HUDEP-2 (cell line): ENCODE data around the gene KCNH1.

Source experiments
- DNase-seq, 76 experiments: peaks; one replicate each; lab custom pipeline; 2025; ENCODE audit not compliant: unreplicated experiment in 76 of 76; lab: John Stamatoyannopoulos, UW

KCNH1 gene

DNA sequence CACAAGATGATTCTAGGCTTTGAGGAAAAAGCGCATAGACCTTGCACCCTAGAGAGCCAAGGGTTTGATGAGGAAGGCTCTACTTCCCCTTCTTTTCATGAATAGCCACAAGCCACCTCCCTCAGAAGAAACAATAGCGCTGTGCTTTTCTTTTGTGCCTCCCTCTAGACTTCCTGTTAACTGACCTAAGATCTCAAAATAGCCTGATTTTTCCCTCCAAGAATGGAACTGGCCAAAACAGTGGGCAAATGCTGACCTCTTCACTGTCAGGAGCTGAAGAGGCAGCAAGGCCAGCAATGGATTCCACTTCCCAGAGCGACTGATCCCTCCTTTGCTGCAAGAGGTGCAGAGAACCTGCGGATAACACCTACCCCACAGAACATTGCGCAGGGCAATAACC, 362.8 kb downstream of the KCNH1 start:
- DNase-seq = no peak

DNA sequence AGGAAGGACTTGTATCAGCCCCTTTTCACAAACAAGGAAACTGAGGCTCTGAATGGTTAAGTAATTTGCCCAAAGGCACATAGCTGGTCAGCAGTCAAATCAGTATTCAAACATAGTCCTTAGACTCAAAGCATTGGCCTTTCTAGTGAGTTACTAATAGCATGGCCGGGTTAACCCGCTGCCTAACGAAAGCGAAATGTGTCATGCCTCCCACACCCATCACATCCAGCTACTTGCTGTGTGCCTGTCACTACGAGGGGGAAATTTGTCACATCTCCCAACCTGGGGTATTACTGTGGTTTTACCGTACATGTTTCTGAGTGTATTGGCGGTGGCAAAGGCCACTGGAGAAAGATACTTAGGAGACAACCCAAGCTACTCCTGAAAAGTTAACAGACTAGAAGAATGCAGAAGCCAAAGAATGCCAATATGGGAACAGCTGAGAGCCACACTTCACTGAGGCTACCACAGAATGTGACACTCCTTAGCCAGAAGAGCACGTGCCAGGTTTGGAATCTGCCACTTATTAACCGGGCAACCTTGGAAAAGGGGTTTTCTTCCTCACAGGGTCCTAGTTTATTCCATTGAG, 363.5 kb downstream of the KCNH1 start:
- no peak for DNase-seq

DNA sequence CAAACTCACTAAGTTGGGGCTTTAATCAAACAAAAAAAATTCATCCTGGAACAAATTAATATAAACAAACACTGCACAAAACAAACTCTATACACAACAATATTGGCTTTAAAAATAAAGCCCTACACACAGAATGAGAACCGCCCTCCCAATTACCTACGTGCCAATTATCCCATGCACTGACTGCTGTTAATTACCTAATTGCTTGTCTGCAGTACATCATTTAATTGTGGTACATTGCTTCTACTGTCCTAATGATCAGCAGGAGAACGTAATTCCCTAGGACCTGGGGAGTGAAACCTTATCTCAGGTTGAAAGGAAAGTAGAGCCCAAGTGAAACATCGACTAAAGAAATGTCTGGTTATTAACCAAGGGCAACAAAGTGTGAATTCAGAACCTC, 364.5 kb downstream of the KCNH1 start:
- no peak for DNase-seq

DNA sequence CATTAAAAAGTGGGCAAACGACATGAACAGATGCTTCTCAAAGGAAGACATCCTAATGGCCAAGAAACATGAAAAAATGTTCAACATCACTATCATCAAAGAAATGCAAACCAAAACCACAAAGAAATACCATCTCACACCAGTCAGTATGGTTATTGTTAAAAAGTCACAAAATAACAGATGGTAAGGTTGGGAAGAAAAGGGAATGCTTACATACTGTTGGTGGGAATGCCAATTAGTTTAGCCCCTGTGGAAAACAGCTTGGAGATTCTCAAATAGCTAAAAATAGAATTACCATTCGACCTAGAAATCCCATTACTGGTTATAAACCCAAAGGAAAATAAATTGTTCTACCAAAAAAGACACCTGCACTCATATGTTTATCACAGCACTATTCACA, 369.4 kb downstream of the KCNH1 start:
- DNase-seq = no peak

DNA sequence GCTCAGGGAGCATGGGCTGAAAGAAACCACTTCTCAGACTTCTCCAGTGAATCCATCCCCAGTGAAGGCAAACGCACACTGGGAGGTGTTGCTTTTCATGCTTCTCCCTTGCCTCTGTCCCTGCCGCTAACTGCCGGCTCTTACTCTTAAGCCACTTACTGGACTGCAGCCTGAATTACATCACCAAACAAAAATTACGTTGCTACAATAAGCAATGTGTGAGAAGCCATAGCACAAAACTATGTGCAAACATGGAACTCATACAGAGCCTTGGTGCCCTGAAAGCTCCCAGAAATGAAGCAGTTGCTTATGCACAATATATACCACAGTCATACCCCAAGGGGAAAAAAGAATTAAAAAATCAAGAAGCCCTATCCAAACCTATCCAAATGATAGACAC, 375.2 kb downstream of the KCNH1 start:
- DNase-seq = no peak

DNA sequence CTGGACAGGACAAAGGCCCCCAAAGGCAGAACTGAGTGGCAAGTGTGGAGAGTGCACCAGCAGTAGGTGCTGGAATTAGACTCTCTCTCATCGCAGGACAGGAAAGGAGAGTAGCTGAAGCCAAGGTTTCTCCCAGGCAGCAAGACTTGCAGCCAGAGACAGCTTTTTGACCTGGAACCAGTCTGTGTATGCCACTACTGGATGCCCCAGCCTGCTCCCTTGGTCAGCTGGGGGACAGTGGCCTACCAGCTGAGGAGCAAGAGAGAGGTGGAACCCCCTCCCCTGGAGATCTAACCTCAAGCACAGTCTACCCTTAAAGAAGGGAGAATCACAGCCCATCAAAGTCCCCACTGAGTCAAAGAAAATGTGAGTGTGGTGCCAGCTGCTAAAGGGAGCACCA, 375.7 kb downstream of the KCNH1 start:
- DNase-seq = no peak

DNA sequence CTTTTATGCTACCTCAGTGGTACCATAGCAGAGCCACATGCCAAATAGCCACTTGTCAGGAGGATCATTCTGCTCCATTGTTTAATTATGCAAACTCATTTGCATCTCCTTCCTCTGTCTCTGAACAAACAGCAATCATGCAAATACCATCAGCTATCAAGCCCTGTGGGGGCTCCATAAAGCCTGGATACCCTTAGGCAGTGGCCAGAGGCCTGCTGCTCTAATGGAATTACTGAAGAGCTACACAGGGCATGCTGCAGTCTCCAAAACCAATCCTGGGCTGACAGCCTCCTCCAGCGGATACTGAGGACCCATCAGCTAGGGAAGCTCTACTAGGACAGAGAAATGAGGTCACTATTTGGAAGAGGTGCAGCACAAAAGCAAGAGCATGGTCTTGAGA, 376.3 kb downstream of the KCNH1 start:
- no peak for DNase-seq

DNA sequence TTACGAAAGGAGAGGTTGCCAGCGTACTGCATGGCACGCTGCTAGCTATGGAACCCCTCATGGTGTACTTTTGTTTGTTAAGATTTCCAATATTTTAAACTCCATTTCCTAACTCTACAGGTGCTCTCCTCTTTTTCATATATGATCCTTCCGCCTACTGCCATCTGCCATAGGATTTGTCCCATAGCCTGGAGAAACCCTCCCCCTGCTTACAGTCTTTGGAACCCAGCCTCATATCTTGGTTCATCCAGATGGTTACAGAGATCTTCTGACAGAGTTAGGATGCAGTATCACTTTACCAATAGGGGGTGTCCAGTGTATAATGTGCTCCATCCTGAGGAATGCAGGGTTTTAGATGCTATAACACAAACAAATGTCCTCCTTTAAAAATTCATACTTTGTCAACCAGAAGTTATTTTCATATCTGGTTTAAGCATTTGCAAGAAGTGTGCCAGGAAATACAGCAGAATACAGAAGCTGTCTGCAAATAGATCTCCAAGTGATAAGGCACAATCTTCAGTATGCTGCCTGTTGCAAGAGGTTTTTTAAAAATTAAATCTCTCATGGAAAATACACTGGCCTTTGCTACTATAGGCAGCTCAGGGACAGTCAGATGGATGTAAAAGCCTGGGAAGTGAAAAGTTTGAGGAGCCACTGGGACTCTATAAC, 377.8 kb downstream of the KCNH1 start:
- DNase-seq = no peak

DNA sequence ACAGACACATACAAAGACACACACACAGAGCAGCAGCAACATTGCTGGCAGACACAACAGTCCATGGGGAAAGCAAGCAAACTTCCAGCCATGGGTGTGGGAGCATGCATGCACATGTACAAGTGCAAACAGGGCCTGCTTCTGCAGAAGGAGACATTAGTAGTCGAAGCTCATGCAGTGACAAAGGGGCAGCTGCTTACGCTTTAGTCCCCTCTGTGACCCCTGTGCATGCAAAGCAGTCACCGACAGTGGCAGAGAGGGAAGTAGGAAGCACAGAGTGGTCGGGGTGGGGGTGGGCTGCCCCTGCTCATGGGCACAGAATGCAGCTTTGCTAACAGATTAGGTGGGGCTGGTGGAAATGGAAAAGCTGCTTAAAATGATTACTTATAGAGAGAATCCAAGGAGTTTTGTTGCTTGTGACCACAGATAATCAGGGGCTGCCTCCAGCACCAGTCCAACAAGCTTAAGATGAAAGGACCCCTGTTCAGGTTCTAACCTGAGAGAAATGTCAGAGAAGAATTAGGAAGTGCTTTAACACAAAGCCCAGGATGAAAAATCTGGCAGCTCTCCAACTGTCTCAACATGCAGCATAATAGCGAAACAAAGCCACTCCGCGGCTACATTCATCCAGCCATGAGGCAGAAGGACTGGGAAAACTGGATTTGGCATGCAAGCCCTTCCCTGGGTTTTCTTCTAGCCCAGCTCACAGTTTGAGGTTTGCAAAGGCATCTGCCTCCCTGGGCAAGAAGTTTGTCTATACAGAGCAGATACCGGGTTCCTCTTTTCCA, 378.9 kb downstream of the KCNH1 start:
- no peak for DNase-seq

DNA sequence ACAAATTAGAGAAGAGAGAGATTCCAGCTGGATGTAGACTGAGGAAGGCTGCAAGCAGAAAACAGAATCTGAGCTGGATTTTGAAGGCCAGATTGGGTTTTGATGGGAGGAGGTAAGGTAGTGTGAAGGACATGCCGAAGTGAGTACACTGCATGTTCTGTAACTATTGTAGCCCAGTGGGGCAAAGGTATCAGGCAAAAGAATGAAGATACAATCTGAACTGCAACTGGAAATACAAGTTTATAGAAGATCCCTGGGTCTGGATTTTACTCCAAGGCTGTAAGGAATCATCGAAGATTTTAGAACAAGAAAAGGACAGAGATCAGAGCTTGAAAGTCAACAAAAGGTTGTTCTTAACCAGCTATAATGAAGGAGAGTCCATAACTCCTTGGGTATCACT, 382.0 kb downstream of the KCNH1 start:
- DNase-seq = no peak

DNA sequence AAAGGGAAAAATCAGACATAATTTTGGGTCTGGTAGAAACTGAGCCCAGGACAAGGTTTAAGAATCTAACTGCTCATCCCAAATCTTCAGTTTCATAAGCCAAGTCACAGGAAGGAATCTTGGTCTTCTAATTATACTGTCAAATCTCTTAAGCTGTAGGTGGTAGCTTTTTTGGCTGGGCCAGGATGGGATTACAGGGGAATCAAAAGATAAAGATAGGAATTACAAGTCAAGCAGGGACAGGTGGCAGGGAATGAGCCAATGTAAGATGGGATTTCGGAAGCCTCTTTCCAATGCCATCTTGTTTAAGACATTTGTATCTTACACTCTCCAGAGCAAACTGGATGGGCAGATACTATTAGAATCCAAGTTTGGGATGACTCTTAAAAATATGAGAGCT, 383.5 kb downstream of the KCNH1 start:
- no peak for DNase-seq

DNA sequence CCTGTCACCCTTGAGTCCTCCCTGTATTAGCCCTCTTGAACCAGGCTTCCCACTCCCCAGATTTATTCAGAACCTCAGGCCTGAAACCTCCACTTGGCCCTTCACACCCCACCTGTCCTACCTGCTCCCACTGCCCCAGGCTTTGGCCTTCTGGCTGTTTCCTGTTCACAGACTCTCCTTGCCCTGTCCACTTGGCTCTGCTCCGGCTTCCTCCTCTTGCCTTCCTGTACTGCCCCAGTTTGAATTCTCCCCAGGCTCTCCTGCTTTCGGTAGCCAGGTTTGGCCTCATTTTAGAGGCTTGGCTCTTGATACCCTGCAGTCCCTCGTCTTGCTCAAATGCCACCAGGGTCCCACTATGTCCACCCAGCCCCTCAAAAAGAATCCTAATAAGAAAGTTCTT, 385.2 kb downstream of the KCNH1 start:
- DNase-seq = no peak

DNA sequence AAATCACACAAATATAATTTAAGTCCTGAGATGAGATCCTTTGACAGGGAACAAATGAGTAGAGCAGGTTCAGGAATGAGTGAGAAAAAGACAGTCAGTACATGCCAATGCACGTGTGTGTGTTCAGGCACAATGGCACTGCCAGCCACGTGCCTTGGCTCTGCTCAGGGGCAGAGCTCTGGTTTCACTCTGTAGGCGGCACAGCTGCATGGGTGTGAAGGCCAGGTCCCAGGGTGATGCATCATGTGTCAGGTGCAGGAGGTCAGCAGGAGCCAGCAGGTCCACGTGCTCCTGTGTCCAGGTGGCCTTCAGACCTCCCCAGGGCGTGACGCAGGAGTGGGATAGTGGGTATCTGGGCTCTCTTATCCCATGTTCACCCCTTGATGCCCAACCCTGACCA, 386.1 kb downstream of the KCNH1 start:
- no peak for DNase-seq

DNA sequence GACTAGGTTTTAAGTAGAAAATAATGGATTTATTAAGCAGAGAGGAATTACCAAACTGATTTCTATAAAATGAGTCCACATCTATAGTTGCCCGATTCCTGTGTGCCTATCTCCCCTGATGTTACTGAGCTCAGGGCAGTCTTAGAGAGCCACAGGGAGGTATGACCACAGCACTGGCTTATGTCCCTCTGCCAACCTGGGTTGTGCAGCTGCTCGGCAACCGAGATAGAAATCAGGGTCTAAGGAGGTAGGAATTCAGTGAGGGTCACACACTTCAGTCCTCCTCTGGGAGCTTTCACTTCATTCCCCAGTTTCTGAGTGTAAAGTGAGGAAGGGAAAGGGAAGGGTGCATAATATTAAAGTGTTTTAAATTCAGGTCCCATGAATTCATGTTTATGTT, 386.8 kb downstream of the KCNH1 start:
- DNase-seq = no peak

DNA sequence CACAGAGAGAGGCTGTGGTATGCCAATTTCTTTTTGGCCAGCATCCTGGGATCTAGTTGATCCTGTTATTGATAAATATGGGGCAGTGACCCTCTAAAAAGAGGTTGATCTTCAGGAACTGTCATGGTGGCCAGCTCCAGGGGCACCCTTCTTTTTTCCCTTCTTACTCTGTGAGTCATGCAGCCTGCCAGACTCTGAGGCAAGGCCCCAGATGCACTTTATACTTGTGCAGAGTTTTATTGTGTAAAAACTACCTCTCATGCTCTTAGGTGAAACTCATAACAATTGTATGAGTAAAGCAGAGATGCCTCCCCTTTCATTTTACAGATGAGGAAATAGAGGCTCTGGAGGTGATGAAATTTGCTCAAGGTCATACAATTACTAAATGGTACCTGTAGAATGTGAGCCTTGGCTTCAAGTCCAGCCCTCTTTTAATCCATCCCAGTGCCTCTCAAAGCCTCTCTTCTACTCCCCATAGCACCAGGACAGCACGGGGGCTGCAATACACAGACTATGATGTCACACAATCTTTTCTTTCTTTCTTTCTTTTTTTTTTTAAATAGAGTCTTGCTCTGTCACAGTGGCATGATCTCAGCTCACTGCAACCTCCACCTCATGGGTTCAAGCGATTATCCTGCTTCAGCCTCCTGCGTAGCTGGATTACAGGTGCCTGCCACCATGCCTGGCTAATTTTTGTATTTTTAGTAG, 387.8 kb downstream of the KCNH1 start:
- DNase-seq = no peak

DNA sequence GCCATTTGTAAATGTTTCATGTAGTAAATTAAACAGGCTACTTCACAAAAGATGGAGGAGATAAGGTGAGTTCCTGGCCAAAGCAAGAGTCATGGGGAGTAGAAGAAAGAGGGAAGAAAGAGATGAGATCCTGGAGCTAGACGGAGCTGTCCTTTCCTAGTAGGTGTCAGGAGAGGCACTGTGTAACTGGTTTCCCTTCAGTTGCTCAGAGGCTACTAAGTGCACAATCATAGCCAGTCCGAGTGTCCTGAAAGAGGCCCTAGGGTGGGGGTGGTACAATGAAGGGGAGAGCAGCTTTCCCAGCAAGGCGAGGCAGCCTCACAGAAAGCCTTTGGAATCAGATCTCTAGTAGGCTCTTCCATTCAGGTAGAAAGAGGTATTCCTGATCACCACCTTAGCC, 390.9 kb downstream of the KCNH1 start:
- DNase-seq = no peak

DNA sequence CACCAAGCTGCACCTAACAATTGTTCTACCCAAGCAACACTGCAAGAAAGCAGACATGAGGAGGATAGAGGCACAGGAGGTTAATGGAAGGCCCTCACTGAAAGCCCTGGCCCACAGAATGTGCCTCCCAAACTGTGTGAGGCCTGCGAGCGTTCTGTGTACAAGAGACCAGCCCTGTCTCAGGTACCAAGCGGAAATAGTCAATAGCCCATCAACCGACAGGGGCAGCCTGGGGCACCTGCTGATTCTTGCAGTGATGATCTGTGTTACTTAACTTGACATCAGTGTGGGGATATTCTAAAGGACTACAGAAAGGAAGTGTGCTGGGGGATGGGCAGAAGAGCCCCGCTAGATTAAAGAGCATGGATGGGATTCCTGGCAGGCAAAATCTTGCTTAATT, 392.4 kb downstream of the KCNH1 start:
- DNase-seq = no peak

DNA sequence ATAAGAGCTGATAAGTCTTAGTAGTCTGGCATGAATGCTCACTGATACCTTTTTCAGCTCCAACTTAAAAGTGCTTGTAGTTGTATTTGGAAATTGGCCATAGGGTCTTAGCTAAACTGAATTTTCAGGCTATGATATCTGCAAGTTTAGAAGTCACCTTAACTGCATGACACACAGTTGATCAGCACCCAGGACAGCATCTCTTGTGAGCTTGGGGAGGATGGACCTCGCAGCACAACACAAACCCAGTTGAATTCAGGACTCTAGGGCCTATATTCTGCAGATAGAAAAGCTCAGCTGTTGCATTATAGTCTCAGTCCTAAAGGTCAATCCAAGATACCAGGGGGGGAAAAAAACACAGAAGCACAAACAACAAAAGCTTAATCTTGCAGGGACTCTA, 394.3 kb downstream of the KCNH1 start:
- no peak for DNase-seq

DNA sequence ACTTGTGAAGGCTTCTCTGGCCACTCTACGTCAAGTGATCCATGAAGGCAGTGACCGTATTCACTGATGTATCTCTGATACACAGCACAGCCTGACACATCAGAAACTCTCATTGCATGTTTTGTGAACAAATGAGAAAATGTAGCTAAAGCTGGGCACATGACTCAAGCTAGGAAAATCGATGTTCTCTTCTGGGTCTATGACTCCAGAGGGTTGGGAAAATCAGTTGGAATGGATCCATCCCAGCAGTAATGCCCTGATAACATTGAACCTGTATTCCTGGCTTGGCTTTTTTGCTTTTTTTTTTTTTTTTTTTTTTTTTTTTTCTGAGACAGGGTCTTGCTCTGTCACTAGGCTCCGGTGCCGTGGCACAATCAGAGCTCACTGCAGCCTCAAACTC, 395.7 kb downstream of the KCNH1 start:
- no peak for DNase-seq

DNA sequence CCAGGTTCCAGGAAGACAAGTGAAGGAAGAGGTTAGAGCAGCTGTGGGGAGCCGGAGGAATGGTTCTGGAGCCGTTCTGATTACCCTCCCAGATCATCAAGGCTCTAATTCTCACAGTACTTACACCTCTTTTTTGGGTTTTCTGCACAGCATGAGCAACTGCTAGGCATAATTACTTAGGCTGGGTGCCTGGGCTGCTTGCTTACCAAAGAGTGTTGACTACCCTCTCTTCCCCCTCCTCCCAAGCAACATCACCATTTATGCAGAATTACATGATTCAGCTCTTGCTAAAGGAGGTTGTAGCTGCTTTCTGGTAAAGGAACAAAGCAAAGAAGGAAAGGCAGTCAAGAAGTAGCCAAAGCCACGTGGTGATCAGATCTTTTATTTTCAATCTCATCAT, 397.2 kb downstream of the KCNH1 start:
- DNase-seq = no peak

DNA sequence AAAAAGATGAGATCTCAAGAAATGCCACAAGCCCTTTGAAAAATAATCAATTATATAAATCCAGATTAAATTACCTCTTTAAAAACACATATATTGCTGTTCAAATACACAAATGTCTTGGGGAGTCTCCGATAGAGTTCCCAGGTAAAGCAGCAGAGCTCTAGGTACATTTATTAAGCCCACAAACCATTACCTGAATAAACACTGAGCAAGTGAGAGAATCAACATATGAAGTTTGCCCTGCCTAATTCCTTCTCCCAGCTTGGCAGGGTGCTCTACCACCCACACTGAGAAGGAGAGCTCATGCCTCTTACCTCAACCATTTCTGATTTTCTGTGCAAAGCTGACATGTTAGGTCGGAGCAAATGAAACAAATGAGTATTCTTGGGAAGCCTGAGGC, 402.4 kb downstream of the KCNH1 start:
- DNase-seq = no peak

DNA sequence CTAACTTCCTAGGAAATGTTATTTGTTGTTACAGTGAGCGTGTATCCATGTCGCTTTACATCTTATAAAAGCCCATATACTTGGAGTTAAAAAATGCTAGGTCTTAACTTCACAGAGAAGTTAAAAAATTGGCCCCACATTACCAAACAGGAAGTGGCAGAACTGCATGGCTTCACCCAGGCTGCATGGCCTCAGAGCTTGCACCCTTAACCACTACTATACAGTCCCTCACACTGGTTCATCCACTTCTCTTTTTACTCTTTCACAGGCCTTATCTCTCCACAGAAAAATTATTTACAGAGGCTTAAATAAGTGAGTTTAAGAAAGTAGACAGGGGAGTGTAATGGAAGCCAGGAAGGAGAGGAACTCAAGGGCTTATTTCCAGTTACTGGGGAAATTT, 402.8 kb downstream of the KCNH1 start:
- DNase-seq = no peak
